ENCODE measurements around the gene SH3PXD2A. TPM values are rescaled to one million over a fixed set of nuclear protein-coding genes. Genes with fewer than 3 reads are reported as not detected.

Gene SH3PXD2A
- total and polyA plus RNA-seq, 2 of the 4 experiments (the other 2 are of a cell fraction) = 6.3 to 23.0 TPM

DNA sequence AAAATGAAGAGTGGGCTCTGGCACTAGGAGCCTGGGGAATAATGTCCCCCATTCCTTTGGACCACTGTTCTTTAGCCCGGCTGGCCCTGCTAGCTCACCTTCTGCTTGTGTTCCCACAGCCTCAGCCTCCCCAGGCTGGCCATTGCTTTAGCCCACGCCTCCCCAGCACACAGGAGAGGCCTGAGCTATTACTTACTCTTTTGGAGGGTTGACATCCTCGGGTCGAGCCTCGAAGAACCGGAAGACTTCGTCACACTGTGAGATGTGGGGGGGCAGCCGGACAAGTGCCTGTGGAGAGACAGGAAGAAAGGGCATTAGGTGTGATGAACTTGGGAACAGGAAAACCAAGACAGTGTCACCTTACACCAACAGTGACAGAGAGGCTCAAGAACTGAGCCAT is 131.3 kb downstream of the SH3PXD2A start:
- Histone ChIP-seq H3K27ac (ENCODE audit: insufficient read depth, low read length) (no peak overlapping the region), H2BK20ac (ENCODE audit: low read depth, low read length) (no peak overlapping the region), H2BK120ac (ENCODE audit: low read depth, low read length) (no peak overlapping the region), H3K9me3 (ENCODE audit: control insufficient read depth, insufficient read depth, low read length) (no peaks in the 10 kb centered on the region), H3K4me3 (ENCODE audit: insufficient read depth, low read depth, low read length) (no peak overlapping the region), H3K4me1 (ENCODE audit: control insufficient read depth, insufficient read depth, low read length) (peaks cover 14% of the 10 kb centered on the region), H3K36me3 (ENCODE audit: control insufficient read depth, insufficient read depth, low read length) (peaks cover 7% of the 10 kb centered on the region; the same call in 1 of the 2 replicates), H3K4ac (ENCODE audit: low read depth, low read length) (no peak overlapping the region), H3K4me2 (ENCODE audit: low read depth, low read length) (no peak overlapping the region), H3K23ac (ENCODE audit: low read depth, low read length) (no peak overlapping the region), H3K18ac (ENCODE audit: low read depth, low read length) (no peak overlapping the region), H2BK5ac (ENCODE audit: low read depth, low read length, poor library complexity, severe bottlenecking) (no peak overlapping the region), H4K8ac (ENCODE audit: low read depth in 2 of 2, low read length in 2 of 2) (no peak overlapping the region), H2BK15ac (ENCODE audit: low read depth, low read length) (no peak overlapping the region), H2AK5ac (ENCODE audit: low read depth, low read length) (no peak overlapping the region), H3K79me1 (ENCODE audit: low read depth in 1 of 2, low read length in 2 of 2) (no peaks in the 10 kb centered on the region; a peak in 1 of 4 replicates), H3K14ac (replicated peaks; ENCODE audit: low read depth, low read length) (no peak overlapping the region), H3K9me1 (ENCODE audit: insufficient read depth, low read length) (0 out of 2 replicates have a peak, but pooled peaks cover 9% of the 10 kb centered on the region), H2AK9ac (replicated peaks; ENCODE audit: low read depth, low read length, poor library complexity) (peak overlapping the region; percentile 33), H4K20me1 (ENCODE audit: insufficient read depth, low read length) (no peaks in the 10 kb centered on the region), H2AFZ (replicated peaks; ENCODE audit: low read length, poor library complexity) (no peak overlapping the region), H3K9ac (ENCODE audit: low read depth, low read length) (no peak overlapping the region), H4K5ac (ENCODE audit: low read depth, low read length) (no peak overlapping the region), H4K91ac (ENCODE audit: insufficient read depth, low read depth, low read length) (no peak overlapping the region), H3K56ac (ENCODE audit: extremely low read depth, insufficient read depth, low read length) (no peak overlapping the region), H3K27me3 (ENCODE audit: control insufficient read depth, insufficient read depth, low read length) (no peaks in the 10 kb centered on the region)
- BruUV-seq (replicated peaks) = no TSS peak
- ChIA-PET POLR2A (ENCODE audit: unreplicated experiment) (no interaction called here), CTCF (no interaction called here)
- intact Hi-C loops (cut with micrococcal nuclease) = no loop called here
- dilution Hi-C loops (cut with HindIII; ENCODE audit: low sequenced_read_pairs, unreplicated experiment) = loop anchor here (25.0 kb wide), 1 partner anchor 138 kb away; the partner anchor contains the start of gene SH3PXD2A
- ATAC-seq (ENCODE audit: low read depth) (no peak), DNase-seq (no peak)
- in situ Hi-C loops (cut with MboI; ENCODE audit: low sequenced_read_pairs) = loop anchor here (25.0 kb wide), 2 partner anchors 288 to 488 kb away; no protein-coding TSS in a partner anchor
- WGBS, 2 experiments (ENCODE audit: extremely low coverage in 2 of 2, insufficient read length in 1 of 2) = no CpG with 5 or more reads among the region's 8 CpGs
- no peak for TF ChIP-seq RAD21 (IDR thresholded peaks at IDR 0.05; ENCODE audit: low read length)
- no peak for TF ChIP-seq RFX5 (IDR thresholded peaks at IDR 0.05; ENCODE audit: low read depth, low read length)
- no peak for TF ChIP-seq CHD1 (IDR thresholded peaks at IDR 0.05; ENCODE audit: low read depth, low read length)
- no peak for TF ChIP-seq RCOR1 (IDR thresholded peaks at IDR 0.05; ENCODE audit: insufficient replicate concordance, low read length)
- no peak for TF ChIP-seq NFE2L2 (IDR thresholded peaks at IDR 0.05; ENCODE audit: low read depth, low read length)
- no peak for TF ChIP-seq MXI1 (IDR thresholded peaks at IDR 0.05; ENCODE audit: borderline replicate concordance, low read depth, low read length)
- no peak for TF ChIP-seq CEBPB (IDR thresholded peaks at IDR 0.05; ENCODE audit: low read depth, low read length)
- TF ChIP-seq USF2 (IDR thresholded peaks at IDR 0.05; ENCODE audit: low read depth, low read length) = no peak
- no peak for TF ChIP-seq SMC3 (IDR thresholded peaks at IDR 0.05; ENCODE audit: low read depth, low read length)
- TF ChIP-seq, protein P1, sequence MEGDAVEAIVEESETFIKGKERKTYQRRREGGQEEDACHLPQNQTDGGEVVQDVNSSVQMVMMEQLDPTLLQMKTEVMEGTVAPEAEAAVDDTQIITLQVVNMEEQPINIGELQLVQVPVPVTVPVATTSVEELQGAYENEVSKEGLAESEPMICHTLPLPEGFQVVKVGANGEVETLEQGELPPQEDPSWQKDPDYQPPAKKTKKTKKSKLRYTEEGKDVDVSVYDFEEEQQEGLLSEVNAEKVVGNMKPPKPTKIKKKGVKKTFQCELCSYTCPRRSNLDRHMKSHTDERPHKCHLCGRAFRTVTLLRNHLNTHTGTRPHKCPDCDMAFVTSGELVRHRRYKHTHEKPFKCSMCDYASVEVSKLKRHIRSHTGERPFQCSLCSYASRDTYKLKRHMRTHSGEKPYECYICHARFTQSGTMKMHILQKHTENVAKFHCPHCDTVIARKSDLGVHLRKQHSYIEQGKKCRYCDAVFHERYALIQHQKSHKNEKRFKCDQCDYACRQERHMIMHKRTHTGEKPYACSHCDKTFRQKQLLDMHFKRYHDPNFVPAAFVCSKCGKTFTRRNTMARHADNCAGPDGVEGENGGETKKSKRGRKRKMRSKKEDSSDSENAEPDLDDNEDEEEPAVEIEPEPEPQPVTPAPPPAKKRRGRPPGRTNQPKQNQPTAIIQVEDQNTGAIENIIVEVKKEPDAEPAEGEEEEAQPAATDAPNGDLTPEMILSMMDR (conservative IDR thresholded peaks at IDR 0.05; ENCODE audit: low read depth, low read length) = no peak
- no peak for TF ChIP-seq BHLHE40 (IDR thresholded peaks at IDR 0.05; ENCODE audit: low read depth, low read length)
- no peak for TF ChIP-seq FOS (IDR thresholded peaks at IDR 0.05; ENCODE audit: low read depth, low read length)
- TF ChIP-seq POLR2A (IDR thresholded peaks at IDR 0.05; ENCODE audit: low read depth, low read length) = no peak
- no peak for TF ChIP-seq MAFK (IDR thresholded peaks at IDR 0.05; ENCODE audit: low read depth, low read length)
- TF ChIP-seq ELK1 (IDR thresholded peaks at IDR 0.05; ENCODE audit: borderline replicate concordance, low read depth, low read length) = no peak
- no peak for TF ChIP-seq MAZ (IDR thresholded peaks at IDR 0.05; ENCODE audit: borderline replicate concordance, low read depth, low read length)
